ENCODE results near the gene SLC43A2. TPM values are rescaled to one million over a fixed set of nuclear protein-coding genes. Genes with fewer than 3 reads are reported as not detected.

SLC43A2 gene
- total RNA-seq, 1 experiment from 2014 or later = 12.9 TPM

- no peak overlapping the region for H3K27ac ChIP-seq (ENCODE audit: insufficient read length, low read depth, low read length)
- H3K56ac ChIP-seq (ENCODE audit: insufficient read length, low read depth, low read length) = no peak overlapping the region
- H3K18ac ChIP-seq (ENCODE audit: insufficient read length, low read depth, low read length) = no peak overlapping the region
- H3K27me3 Mint-ChIP-seq (ENCODE audit: low read depth) = peaks cover 9% of the 10 kb centered on the region
- H3K4me1 Mint-ChIP-seq = peaks cover 29 to 36% of the 10 kb centered on the region in 2 experiments
- peaks cover 27 to 29% (median 29%) of the 10 kb centered on the region in 3 experiments; a peak in 6 of 7 replicates for H3K36me3 Mint-ChIP-seq (ENCODE audit: insufficient read depth in 1 of 3, low read depth in 3 of 3)
- no peak overlapping the region for H4K5ac ChIP-seq (ENCODE audit: insufficient read length, low read depth, low read length)
- H2BK12ac ChIP-seq (ENCODE audit: insufficient read length, low read depth, low read length) = no peak overlapping the region
- no CpG with 5 or more reads among the region's 54 CpGs for WGBS (ENCODE audit: extremely low coverage, insufficient read length, low lambda C conversion rate)
- peaks cover 5% of the 10 kb centered on the region; the same call in 1 of the 2 replicates for H3K4me1 ChIP-seq (ENCODE audit: insufficient read depth, low read length)
- peaks cover 8% of the 10 kb centered on the region for H3K23me2 ChIP-seq (ENCODE audit: insufficient read length, low read depth, low read length, poor library complexity, severe bottlenecking)
- peak; percentile 87 for DNase-seq
- no peak overlapping the region for H2BK120ac ChIP-seq (ENCODE audit: low read depth, low read length, poor library complexity, severe bottlenecking)
- H2AFZ ChIP-seq (ENCODE audit: low read length) = no peak overlapping the region
- no peaks in the 10 kb centered on the region for H3K79me1 ChIP-seq (ENCODE audit: insufficient read depth, low read depth, low read length, poor library complexity, severe bottlenecking)
- H3K27ac Mint-ChIP-seq = no peak overlapping the region
- no peak overlapping the region for H3K4ac ChIP-seq (ENCODE audit: low read depth, low read length)
- H4K20me1 ChIP-seq (ENCODE audit: control insufficient read depth, insufficient read depth, insufficient read length) = no peaks in the 10 kb centered on the region
- H4K8ac ChIP-seq (replicated peaks; ENCODE audit: insufficient read length, low read depth, low read length) = no peak overlapping the region
- H2BK15ac ChIP-seq (ENCODE audit: low read depth, low read length) = no peak overlapping the region
- no peaks in the 10 kb centered on the region for H3K79me2 ChIP-seq (ENCODE audit: insufficient read depth, low read length)
- no peak overlapping the region for H2BK5ac ChIP-seq (ENCODE audit: insufficient read length, low read length)
- H3K14ac ChIP-seq (ENCODE audit: insufficient read depth, low read length) = no peak overlapping the region
- H3K9ac ChIP-seq (ENCODE audit: extremely low read depth, insufficient read length, low read length) = peak overlapping the region; percentile 11
- no peaks in the 10 kb centered on the region for H3K9me3 Mint-ChIP-seq
- TF ChIP-seq CTCF (conservative IDR thresholded peaks at IDR 0.05) = peak; percentile 3; the same call in 2 of the 3 replicates
- H4K91ac ChIP-seq (ENCODE audit: insufficient read length, low read depth, low read length) = no peak overlapping the region
- no peak overlapping the region for H2AK5ac ChIP-seq (ENCODE audit: insufficient read length, low read length)
- no peaks in the 10 kb centered on the region; the same call in 1 of the 2 replicates for H3K27me3 ChIP-seq (ENCODE audit: insufficient read depth, low read length)
- H3K23ac ChIP-seq (ENCODE audit: insufficient read length, low read depth, low read length) = no peak overlapping the region
- no peak overlapping the region for H3T11ph ChIP-seq (ENCODE audit: low read length)
- H2BK20ac ChIP-seq (ENCODE audit: low read depth, low read length, poor library complexity, severe bottlenecking) = no peak overlapping the region
- H3K9me3 ChIP-seq (ENCODE audit: control insufficient read depth, low read depth, low read length) = no peaks in the 10 kb centered on the region
- peak overlapping the region; percentile 25 for H3K4me2 ChIP-seq (ENCODE audit: insufficient read depth, insufficient read length, low read length)
- H3K4me3 Mint-ChIP-seq = peak overlapping the region; percentile 57 to 80
These were observed 19.7 kb upstream of the SLC43A2 start for GRCh38 chr17:1648173-1648962.

Data from H9 (cell line).